Mononuclear cell (primary cell): Measurements from ENCODE around the gene SPEG. TPM values are rescaled to one million over a fixed set of nuclear protein-coding genes. Genes with fewer than 3 reads are reported as not detected.

ENCODE experiments used
- H3K27me3 ChIP-seq: 2 replicates; pipeline ENCODE4 v1.6.0; 2011; ENCODE audit warnings: low read length, control low read depth; ENCODE audit not compliant: insufficient read depth
- H3K4me1 ChIP-seq: 2 replicates; pipeline ENCODE4 v1.5.1; 2011; ENCODE audit warnings: mild to moderate bottlenecking, low read length, control low read depth; ENCODE audit not compliant: insufficient read depth
- H3K4me3 ChIP-seq: 2 replicates; pipeline ENCODE4 v1.5.1; 2011; ENCODE audit warnings: mild to moderate bottlenecking, low read length, moderate library complexity
- H3K9me3 ChIP-seq: 2 replicates; pipeline ENCODE4 v1.5.1; 2011; ENCODE audit warnings: low read depth, mild to moderate bottlenecking, control low read depth, low read length
- total RNA-seq: library from RNA; depleted of rRNA; stranded (reverse); fragments of >200 nt; gene quantifications from one replicate; pipeline ENCODE4 v1.2.3, GENCODE V29; 2012

The SPEG gene
- total RNA-seq, 1 donor, result 2.4 TPM

- Histone ChIP-seq H3K27me3 (peaks cover 23% of the 10 kb centered on the region), H3K4me3 (no peak overlapping the region), H3K4me1 (peaks cover 32% of the 10 kb centered on the region)
Measured at GRCh38 chr2:219541611-219542180, 107.1 kb downstream of the SPEG start.

GRCh38 chr2:219542931-219543595 is 108.4 kb downstream of the SPEG start:
- H3K4me3 ChIP-seq, result peak overlapping the region; percentile 52
- H3K27me3 ChIP-seq, result peaks cover 23% of the 10 kb centered on the region
- no peaks in the 10 kb centered on the region for H3K9me3 ChIP-seq
- peaks cover 32% of the 10 kb centered on the region for H3K4me1 ChIP-seq

More at GRCh38 chr2:219541611-219542180, 107.1 kb downstream of the SPEG start:
- H3K9me3 ChIP-seq, result no peaks in the 10 kb centered on the region

GRCh38 chr2:219543596-219544358 is 109.1 kb downstream of the SPEG start, which contains the start of the genes CHPF and TMEM198:
CHPF (minus strand) TSS chr2:219543809; CDS start chr2:219543538, 271 bp downstream.
TMEM198 (plus strand) TSS chr2:219544028; CDS start chr2:219544728, 700 bp downstream.
- Histone ChIP-seq H3K9me3 (no peaks in the 10 kb centered on the region), H3K27me3 (peaks cover 23% of the 10 kb centered on the region), H3K4me3 (peak within 1 kb of the TSS; percentile 52), H3K4me1 (peaks cover 32% of the 10 kb centered on the region)

GRCh38 chr2:219544567-219544966 is 109.9 kb downstream of the SPEG start:
- H3K4me3 ChIP-seq, result no peak overlapping the region
- peaks cover 23% of the 10 kb centered on the region for H3K27me3 ChIP-seq
- no peaks in the 10 kb centered on the region for H3K9me3 ChIP-seq
- H3K4me1 ChIP-seq, result peaks cover 32% of the 10 kb centered on the region

GRCh38 chr2:219545295-219545942 is 110.8 kb downstream of the SPEG start:
- Histone ChIP-seq H3K4me3 (no peak overlapping the region), H3K9me3 (no peaks in the 10 kb centered on the region), H3K4me1 (peaks cover 32% of the 10 kb centered on the region), H3K27me3 (peaks cover 23% of the 10 kb centered on the region)

- Histone ChIP-seq H3K27me3 (peaks cover 25% of the 10 kb centered on the region), H3K9me3 (no peaks in the 10 kb centered on the region), H3K4me3 (no peak overlapping the region), H3K4me1 (peaks cover 32% of the 10 kb centered on the region)
Measured at GRCh38 chr2:219545943-219546352, 111.3 kb downstream of the SPEG start.

GRCh38 chr2:219547621-219548020 is 113.0 kb downstream of the SPEG start:
- Histone ChIP-seq H3K4me1 (peaks cover 24% of the 10 kb centered on the region), H3K9me3 (no peaks in the 10 kb centered on the region), H3K27me3 (peaks cover 24% of the 10 kb centered on the region), H3K4me3 (no peak overlapping the region)

Other genes with a start within 250 kb of the SPEG start
- gene ZFAND2B, start 228.1 kb upstream of the SPEG start, total RNA-seq, result 41.6 TPM
- gene ABCB6, start 215.9 kb upstream of the SPEG start, total RNA-seq, result 1.3 TPM
- 30.3 TPM for gene ATG9A, start 205.2 kb upstream of the SPEG start, total RNA-seq
- gene ANKZF1, start 205.0 kb upstream of the SPEG start, total RNA-seq, result 45.4 TPM
- 3.4 TPM for gene GLB1L, start 189.4 kb upstream of the SPEG start, total RNA-seq
- gene STK16, start 189.4 kb upstream of the SPEG start, total RNA-seq, result 18.5 TPM
- not detected for gene TUBA4B, start 181.6 kb upstream of the SPEG start, total RNA-seq
- 108 TPM for gene TUBA4A, start 180.9 kb upstream of the SPEG start, total RNA-seq
- 57.5 TPM for gene DNAJB2, start 155.5 kb upstream of the SPEG start, total RNA-seq
- 1.3 TPM for gene PTPRN, start 125.4 kb upstream of the SPEG start, total RNA-seq
- gene RESP18, start 102.1 kb upstream of the SPEG start, total RNA-seq, result not detected
- 24.9 TPM for gene DNPEP, start 46.9 kb upstream of the SPEG start, total RNA-seq
- gene DES, start 16.5 kb upstream of the SPEG start, total RNA-seq, result 1.3 TPM
- gene GMPPA, start 64.0 kb downstream of the SPEG start, total RNA-seq, result 12.0 TPM
- not detected for gene ASIC4, start 79.6 kb downstream of the SPEG start, total RNA-seq
- 2.7 TPM for gene CHPF, start 109.0 kb downstream of the SPEG start, total RNA-seq
- gene TMEM198, start 109.2 kb downstream of the SPEG start, total RNA-seq, result not detected
- 0.52 TPM for gene OBSL1, start 136.7 kb downstream of the SPEG start, total RNA-seq
- gene INHA, start 137.5 kb downstream of the SPEG start, total RNA-seq, result not detected
- 10.3 TPM for gene STK11IP, start 163.0 kb downstream of the SPEG start, total RNA-seq
- gene SLC4A3, start 192.8 kb downstream of the SPEG start, total RNA-seq, result 0.10 TPM